Amygdala (tissue), 56 donors: Measurements from ENCODE around the gene UPB1.

Experiments used
- DNase-seq, 56 donors: peaks; one replicate each; lab custom pipeline; 2025; lab: John Stamatoyannopoulos, UW

The UPB1 gene

DNA sequence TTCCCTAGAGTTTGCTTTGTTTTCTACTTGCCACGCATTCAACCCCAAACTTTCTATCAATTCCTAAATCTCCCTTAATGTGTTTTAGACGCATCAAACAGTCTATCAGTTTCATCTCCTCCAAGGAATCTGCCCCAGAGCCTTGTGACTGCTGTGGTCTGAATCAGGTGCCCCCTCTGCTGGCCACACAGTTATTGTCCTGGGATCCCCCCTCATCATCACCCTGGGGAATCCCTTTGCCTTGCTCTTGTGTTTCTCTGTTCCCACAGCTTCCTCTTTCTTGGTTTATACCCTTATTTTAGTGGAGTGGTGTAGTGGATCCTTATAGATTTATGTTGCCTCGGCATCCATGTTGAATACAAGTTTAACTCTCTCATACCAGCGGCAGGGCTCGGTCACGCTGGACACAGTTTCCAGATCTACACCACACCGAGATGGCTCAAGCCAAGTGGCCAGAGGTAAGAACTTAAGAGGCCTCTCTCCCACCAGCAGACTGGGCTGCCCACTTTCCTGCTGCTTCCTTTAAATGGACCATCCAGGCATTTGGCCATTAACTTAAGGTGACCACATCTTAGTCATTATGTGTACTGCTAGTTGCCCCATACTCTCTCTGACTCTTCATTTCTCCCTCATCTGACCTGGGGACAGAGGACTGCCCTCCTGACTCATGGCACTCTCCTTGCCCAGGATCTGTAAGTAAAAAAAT is 8.2 kb downstream of the UPB1 start:
- DNase-seq, result peak in 16 of 56 donors; percentile 4 to 68 (median 16)

DNA sequence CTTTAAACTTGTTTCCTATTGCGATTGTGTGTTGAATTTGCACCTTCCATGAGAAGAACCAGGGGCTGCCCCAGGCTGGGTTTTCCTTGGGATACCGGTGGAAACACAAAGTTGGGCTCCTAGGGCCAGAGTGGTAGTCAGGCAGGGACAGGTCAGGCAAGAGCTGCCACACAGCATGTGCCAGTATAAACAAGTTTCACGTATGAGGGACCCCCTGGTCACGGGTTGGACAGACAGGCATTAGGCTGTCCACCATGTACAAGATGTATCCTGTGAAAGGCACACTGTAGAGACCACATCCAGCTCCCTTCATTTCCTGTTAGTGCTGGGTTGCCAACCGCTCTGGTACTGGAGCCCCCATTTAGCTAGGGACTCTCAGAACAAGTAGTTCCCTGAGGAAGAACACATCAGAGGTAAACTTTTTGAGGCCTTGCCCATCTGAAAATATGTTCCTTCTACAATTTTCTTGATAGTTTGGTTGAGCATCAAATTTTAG is 8.8 kb downstream of the UPB1 start:
- DNase-seq, result no peak

GRCh38 chr22:24504540-24504939 is 9.4 kb downstream of the UPB1 start:
- no peak for DNase-seq

- no peak for DNase-seq
These were observed 10.0 kb downstream of the UPB1 start for GRCh38 chr22:24504956-24505736.

GRCh38 chr22:24506802-24507438 is 11.8 kb downstream of the UPB1 start:
- no peak for DNase-seq

DNA sequence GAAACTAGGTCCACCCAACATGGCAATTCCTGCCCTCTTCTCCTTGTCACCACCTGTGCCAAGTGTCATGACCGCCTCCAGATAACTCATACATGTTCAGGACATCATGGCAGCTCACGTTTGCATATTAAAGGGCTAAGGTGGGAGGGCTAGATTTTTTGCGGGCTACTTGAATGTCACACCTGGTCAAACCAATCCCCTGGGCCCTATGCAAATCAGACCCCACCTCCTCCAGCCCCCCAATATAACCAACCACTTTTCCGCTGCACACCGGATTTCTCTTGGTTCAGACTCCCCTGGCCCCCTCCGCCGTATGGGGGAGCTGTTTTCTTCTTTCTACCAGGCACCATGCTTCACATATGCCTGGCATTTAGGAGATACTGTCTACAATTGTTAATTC is 12.6 kb downstream of the UPB1 start:
- no peak for DNase-seq

DNA sequence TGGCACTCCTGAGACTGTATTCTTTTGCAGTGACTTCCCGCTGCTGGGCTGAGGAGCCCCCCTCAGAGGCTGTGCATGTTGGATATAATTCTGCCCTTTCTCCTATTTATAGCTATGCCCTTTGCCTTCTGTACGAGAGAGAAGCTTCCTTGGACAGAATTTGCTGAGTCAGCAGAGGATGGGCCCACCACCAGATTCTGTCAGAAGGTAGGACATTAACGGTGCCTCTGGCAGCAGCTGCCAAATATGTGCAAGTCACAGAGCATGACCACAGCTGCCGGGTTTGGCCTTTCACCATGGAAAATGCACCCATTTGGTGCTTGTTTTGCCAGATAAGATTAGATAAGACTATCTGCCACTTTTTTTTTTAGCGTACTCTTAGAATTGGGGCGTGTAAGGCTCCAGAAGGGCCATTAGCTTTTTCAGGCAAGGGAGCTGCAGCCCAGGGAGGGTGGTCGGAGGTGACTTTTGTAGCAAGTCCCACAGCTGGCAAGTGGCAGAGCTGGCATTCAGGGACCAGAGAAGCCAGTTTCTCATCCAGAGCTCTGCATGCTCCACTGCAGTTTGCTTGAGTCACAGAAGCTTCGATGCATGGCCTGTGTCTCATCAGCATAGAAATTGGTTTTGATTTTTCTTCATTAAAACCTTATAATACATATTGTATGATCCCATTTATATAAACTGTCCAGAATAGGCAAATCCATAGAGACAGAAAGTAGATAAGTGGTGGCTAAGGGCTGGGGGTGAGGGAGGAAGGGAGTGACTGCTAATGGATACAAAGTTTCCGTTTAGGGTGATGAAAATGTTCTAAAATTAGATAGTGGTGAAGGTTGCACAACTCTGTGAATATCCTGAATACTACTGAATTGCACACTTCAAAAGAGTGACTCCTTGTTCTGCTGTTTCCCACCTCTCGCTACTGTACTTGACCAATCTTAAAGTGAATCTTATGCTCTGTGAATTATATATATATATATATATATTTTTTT is 15.8 kb downstream of the UPB1 start:
- no peak for DNase-seq

DNA sequence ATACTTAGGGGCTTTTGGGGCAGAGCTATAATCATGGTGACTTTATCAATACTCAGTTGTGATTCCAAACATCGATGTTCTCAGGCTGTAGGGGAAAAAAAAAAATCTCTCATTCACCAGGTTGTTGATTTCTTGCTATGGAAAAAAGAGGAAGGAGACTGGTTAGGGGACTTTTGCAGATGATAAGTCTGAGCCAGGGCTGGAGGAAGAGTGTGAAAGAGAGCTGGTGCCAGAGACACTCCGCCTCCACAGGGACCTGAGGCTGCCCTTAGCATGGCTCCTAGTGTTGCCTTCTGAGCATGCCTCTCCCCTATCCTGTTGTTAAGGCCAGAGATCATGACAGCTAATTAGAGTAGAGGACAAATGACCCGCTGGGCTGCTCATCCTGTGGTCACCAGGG is 16.9 kb downstream of the UPB1 start:
- no peak for DNase-seq

- DNase-seq, result no peak
These were observed 18.5 kb downstream of the UPB1 start for GRCh38 chr22:24513378-24514240.

DNA sequence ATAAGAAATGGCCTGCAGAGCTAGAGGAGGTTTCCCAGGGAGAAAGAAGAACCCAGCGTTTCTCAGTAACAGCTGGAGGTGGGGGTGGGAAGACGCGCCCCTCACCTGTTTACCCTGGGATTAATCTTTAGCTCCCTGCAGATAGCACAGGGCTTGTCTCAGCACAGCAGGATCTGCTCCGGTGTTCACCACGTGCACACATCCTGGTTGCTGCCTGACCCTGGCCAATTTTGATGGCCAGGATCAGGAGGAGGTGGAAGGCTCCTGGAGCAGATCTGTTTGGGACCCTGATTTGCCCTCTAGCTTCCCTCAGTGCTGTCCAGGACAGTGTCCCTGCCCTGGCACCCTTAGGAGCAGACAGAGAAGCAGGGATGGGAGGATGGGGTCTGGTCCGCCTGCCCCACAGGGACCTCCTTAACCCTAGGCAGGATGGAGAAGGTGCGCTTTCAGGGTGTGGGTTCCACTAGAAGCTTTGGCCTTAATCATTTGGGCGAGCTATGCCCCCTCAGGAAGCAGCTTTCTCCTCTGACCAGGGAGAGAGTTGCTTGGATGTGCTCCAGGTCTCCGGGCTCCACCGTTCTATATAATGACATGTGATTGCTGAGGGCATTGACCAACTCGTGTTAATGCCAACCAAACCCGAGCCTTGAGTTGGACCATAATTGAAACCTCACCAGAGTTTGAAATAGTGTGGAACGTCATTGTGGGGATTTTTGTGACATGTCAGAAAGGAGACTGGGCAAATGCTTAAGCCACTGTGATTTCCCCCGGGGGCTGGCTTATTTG is 19.3 kb downstream of the UPB1 start:
- no peak for DNase-seq

GRCh38 chr22:24515027-24515338 is 19.9 kb downstream of the UPB1 start:
- DNase-seq, result no peak

DNA sequence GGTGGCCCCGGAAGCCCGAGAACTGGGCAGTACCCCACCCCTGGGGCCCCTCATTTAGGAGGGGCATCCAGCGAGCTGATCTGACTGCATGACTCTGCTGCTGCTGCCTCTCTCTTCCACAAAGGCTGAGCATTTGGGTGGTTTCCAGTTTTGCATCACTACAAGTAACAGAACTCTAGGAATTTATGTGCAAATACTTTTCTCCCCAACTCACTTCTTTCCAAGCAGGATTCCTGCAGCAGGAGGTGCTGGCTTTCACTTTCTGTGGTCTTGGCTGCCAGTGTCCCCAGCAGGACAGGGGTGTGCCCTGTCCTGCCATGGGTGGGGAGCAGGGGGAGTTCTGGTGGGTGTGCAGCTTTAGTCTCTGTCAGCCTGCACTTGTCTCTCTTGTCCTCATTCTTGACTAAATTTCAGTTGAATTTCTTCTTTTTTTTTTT is 21.2 kb downstream of the UPB1 start:
- no peak for DNase-seq

GRCh38 chr22:24517446-24517845 is 22.3 kb downstream of the UPB1 start:
- no peak for DNase-seq

DNA sequence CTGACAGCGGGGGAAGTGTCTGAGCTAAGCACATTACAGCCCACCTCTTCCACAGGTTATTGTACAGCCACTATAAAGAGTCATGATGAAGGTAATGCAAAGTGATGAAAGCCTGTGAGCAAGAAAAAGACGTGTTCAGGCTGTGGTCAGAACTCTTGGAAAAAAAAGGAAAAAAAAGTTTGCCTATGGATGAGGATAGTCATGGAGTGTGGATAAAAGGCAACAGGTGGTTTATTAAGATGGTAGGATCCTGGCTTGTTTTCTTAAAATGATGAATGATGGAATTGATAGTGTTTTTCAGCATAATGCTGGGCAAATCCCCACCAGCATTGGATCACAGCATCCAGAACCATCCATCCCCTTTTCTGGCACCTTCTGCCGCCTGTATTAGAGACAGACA is 23.1 kb downstream of the UPB1 start:
- DNase-seq, result no peak

- DNase-seq, result no peak
These were observed 23.8 kb downstream of the UPB1 start for GRCh38 chr22:24518771-24519485.

GRCh38 chr22:24519496-24519895 is 24.4 kb downstream of the UPB1 start:
- DNase-seq, result no peak

DNA sequence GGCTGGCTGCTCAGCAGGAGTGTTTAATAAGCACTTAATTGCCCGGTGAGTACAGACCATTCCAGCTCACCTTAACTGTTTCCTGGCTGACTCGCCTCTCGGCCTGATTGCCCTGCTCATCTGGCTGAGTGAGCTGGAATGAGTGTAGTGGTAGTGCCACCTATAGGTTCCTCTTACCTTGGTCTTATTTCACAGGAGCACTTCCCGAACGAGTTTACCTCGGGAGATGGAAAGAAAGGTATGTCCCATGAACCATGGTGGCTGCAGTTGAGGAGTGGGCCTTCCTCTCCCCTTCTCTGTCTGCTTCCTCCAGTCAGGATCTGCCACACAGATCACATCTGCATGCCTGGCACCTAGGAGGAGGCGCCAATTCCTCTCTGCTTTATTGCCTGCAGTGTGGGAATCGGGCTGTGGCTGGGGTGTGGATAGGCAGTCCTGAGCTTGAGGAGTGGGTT is 26.7 kb downstream of the UPB1 start:
- peak in 2 of 56 donors; percentile 17 to 25 for DNase-seq

GRCh38 chr22:24523873-24524272 is 28.7 kb downstream of the UPB1 start:
- no peak for DNase-seq
